ENCODE measurements around the gene NEU4.

Gene NEU4

GRCh38 chr2:241860184-241861078 lies 51.4 kb downstream of the NEU4 start:
- H3K4me1 ChIP-seq (ENCODE audit: insufficient read depth, low read length): peaks cover 5% of the 10 kb centered on the region; the same call in 1 of the 2 replicates
- H3K36me3 ChIP-seq (ENCODE audit: insufficient read depth, low read length): no peaks in the 10 kb centered on the region
- H3K9me3 ChIP-seq (ENCODE audit: control insufficient read depth, insufficient read depth, low read length): no peaks in the 10 kb centered on the region
- no peak overlapping the region for H3K9ac ChIP-seq (ENCODE audit: low read depth, low read length)

DNA sequence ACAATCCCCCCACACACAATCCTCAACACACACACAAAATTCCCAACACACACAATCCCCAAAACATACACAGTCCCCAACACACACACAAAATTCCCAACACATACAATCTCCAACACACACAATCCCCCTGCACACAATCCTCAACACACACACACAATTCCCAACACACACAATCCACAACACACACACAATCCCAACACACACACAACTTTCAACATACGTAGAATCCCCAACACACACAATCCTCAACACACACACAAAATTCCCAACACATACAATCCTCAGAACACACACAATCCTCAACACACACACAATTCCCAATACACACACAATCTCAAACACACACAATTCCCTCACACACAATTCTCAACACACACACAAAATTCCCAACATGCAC lies 52.3 kb downstream of the NEU4 start:
- peaks cover 5% of the 10 kb centered on the region; the same call in 1 of the 2 replicates for H3K4me1 ChIP-seq (ENCODE audit: insufficient read depth, low read length)
- H3K9me3 ChIP-seq (ENCODE audit: control insufficient read depth, insufficient read depth, low read length): no peaks in the 10 kb centered on the region
- no peaks in the 10 kb centered on the region for H3K36me3 ChIP-seq (ENCODE audit: insufficient read depth, low read length)
- no peak overlapping the region for H3K9ac ChIP-seq (ENCODE audit: low read depth, low read length)

DNA sequence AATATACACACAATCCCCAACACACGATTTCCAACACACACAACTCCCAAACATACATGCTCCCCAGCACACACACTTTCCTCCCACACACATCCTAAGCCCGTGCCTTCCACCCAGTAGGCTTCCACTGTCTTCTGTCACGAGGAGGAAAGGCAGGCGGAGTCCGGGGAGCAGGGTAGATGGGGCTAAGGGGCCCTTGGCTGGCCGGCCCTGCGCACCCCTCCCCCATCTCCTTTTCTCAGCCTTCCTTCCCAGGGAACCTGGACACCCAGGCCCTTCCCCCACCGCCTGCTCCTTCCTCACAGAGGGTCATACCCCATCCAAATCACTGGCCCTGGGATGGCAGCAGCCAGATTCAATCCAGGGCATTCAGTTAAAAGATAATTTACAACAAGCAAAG lies 53.1 kb downstream of the NEU4 start:
- no peaks in the 10 kb centered on the region for H3K36me3 ChIP-seq (ENCODE audit: insufficient read depth, low read length)
- peaks cover 5% of the 10 kb centered on the region; the same call in 1 of the 2 replicates for H3K4me1 ChIP-seq (ENCODE audit: insufficient read depth, low read length)
- no peak overlapping the region for H3K9ac ChIP-seq (ENCODE audit: low read depth, low read length)

GRCh38 chr2:241862775-241863535 lies 54.0 kb downstream of the NEU4 start:
- Histone ChIP-seq H3K36me3 (ENCODE audit: insufficient read depth, low read length) (no peaks in the 10 kb centered on the region), H3K9me3 (ENCODE audit: control insufficient read depth, insufficient read depth, low read length) (no peaks in the 10 kb centered on the region), H3K4me1 (ENCODE audit: insufficient read depth, low read length) (peaks cover 5% of the 10 kb centered on the region; the same call in 1 of the 2 replicates), H3K9ac (ENCODE audit: low read depth, low read length) (no peak overlapping the region)

More for the DNA sequence above, 53.1 kb downstream of the NEU4 start:
- no peaks in the 10 kb centered on the region for H3K9me3 ChIP-seq (ENCODE audit: control insufficient read depth, insufficient read depth, low read length)

DNA sequence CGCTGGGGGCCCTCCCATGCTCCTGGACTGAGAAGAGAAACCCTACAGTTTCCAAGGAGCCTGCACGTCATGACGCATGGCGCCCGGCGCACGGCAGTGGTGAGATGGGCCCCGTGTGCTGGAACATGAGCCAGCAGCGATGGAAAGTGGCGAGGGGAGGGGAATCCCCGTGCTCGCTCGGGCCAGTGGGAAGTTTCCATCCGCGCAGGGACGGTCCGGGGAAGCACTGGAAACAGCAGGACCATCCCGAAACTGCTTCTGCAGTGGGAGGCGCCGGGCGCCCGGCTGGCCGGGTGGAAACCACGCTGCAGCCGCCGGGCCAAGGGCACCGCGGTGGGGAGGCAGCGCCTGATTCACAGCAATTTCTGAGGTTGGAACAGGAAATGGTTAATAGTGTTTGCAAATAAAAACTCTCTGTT lies 54.6 kb downstream of the NEU4 start:
- H3K9ac ChIP-seq (ENCODE audit: low read depth, low read length): no peak overlapping the region
- H3K9me3 ChIP-seq (ENCODE audit: control insufficient read depth, insufficient read depth, low read length): no peaks in the 10 kb centered on the region
- no peaks in the 10 kb centered on the region for H3K36me3 ChIP-seq (ENCODE audit: insufficient read depth, low read length)
- peaks cover 5% of the 10 kb centered on the region; the same call in 1 of the 2 replicates for H3K4me1 ChIP-seq (ENCODE audit: insufficient read depth, low read length)

DNA sequence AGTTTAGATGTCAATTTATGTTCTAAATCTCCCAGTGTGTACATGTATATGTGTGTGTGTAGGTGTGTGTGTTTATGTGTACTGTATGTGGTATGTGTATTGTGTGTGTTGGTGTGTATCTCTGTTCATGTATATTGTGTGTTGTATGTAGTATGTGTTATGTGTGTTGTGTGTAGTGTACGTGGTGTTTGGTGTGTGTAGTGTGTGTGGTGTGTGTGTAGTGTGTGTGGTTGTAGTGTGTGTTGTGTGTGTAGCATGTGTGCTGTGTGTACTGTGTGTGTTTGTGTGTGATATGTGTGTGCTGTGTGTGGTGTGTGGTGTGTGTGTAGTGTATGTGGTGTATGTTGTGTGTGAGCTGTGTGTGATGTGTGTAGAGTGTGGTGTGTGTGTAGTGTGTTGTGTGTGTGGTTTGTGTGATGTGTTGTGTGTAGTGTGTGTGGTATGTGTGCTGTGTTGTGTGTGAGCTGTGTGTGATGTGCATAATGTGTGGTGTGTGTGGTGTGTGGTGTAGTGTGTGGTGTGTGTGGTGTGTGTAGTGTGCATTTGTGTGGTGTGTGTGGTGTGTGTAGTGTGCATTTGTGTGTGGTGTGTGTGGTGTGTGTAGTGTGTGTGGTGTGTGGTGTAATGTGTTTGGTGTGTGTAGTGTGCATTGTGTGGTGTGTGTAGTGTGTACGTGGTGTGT lies 55.3 kb downstream of the NEU4 start:
- H3K9ac ChIP-seq (ENCODE audit: low read depth, low read length): no peak overlapping the region
- H3K9me3 ChIP-seq (ENCODE audit: control insufficient read depth, insufficient read depth, low read length): no peaks in the 10 kb centered on the region
- peaks cover 2% of the 10 kb centered on the region; the same call in 1 of the 2 replicates for H3K4me1 ChIP-seq (ENCODE audit: insufficient read depth, low read length)
- H3K36me3 ChIP-seq (ENCODE audit: insufficient read depth, low read length): no peaks in the 10 kb centered on the region

DNA sequence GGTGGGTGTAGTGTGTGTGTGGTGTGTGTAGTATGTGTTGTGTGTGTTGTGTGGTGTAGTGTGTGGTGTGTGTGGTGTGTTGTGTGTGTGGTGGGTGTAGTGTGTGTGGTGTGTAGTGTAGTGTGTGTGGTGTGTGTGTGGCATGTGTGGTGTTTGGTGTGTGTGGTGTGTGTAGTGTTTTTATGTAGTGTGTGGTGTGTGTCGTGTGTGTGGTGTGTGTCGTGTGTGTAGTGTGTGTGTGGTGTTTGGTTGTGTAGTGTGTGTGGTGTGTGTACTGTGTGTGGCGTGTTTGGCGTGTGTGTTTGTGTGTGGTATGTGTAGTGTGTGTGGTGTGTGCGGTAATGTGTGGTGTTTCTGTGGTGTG lies 55.8 kb downstream of the NEU4 start:
- no peaks in the 10 kb centered on the region; the same call in 1 of the 2 replicates for H3K4me1 ChIP-seq (ENCODE audit: insufficient read depth, low read length)
- H3K9ac ChIP-seq (ENCODE audit: low read depth, low read length): no peak overlapping the region
- no peaks in the 10 kb centered on the region for H3K9me3 ChIP-seq (ENCODE audit: control insufficient read depth, insufficient read depth, low read length)
- H3K36me3 ChIP-seq (ENCODE audit: insufficient read depth, low read length): no peaks in the 10 kb centered on the region

DNA sequence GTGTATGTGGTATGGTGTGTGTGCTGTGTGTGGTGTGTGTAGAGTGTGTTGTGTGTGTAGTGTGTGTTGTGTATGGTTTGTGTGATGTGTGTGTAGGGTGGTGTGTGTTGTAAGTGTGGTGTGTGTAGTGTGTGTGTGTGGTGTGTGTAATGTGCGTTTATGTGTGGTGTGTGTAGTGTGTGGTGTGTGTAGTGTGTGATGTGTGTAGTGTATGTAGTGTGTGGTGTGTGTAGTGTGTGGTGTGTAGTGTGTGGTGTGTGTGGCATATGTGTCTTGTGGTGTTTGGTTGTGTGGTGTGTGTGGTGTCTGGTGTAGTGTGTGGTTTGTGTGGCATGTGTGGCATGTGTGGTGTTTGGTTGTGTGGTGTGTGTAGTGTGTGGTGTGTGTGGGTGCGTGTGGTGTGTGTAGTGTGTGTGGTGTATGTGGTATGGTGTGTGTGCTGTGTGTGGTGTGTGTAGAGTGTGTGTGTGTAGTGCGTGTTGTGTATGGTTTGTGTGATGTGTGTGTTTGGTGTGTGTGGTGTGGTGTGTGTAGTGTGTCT lies 56.5 kb downstream of the NEU4 start:
- Histone ChIP-seq H3K9ac (ENCODE audit: low read depth, low read length) (no peak overlapping the region), H3K4me1 (ENCODE audit: insufficient read depth, low read length) (no peaks in the 10 kb centered on the region; the same call in 1 of the 2 replicates), H3K36me3 (ENCODE audit: insufficient read depth, low read length) (no peaks in the 10 kb centered on the region)

GRCh38 chr2:241865957-241866789 lies 57.2 kb downstream of the NEU4 start:
- H3K36me3 ChIP-seq (ENCODE audit: insufficient read depth, low read length): no peaks in the 10 kb centered on the region
- H3K4me1 ChIP-seq (ENCODE audit: insufficient read depth, low read length): no peaks in the 10 kb centered on the region; the same call in 1 of the 2 replicates
- no peak overlapping the region for H3K9ac ChIP-seq (ENCODE audit: low read depth, low read length)
- H3K9me3 ChIP-seq (ENCODE audit: control insufficient read depth, insufficient read depth, low read length): no peaks in the 10 kb centered on the region

More for the DNA sequence above, 56.5 kb downstream of the NEU4 start:
- no peaks in the 10 kb centered on the region for H3K9me3 ChIP-seq (ENCODE audit: control insufficient read depth, insufficient read depth, low read length)
